GM23248 (cell line): ENCODE measurements around the gene PNISR. TPM values are rescaled to one million over a fixed set of nuclear protein-coding genes. Genes with fewer than 3 reads are reported as not detected.

ENCODE experiments used
- DNase-seq: peaks from one replicate; pipeline ENCODE4 v3.0.0-alpha.2; 2015
- H2AFZ ChIP-seq: fragments of 200-600 bp; sonication (generic); 2 replicates; pipeline ENCODE4 v1.6.1; 2016; ENCODE audit warnings: antibody characterized with exemption
- H3F3A ChIP-seq: fragments of 200-600 bp; sonication (generic); 2 replicates; pipeline ENCODE4 v1.6.1; 2016; ENCODE audit warnings: mild to moderate bottlenecking, antibody characterized with exemption, mixed run types; ENCODE audit not compliant: insufficient read depth
- H3K27ac ChIP-seq: fragments of 200-600 bp; sonication (generic); 2 replicates; pipeline ENCODE4 v1.5.1; 2016; ENCODE audit warnings: mild to moderate bottlenecking
- H3K27me3 ChIP-seq: fragments of 200-600 bp; sonication (generic); replicated peaks from 2 replicates; pipeline ENCODE4 v1.6.1; 2016; ENCODE audit warnings: mild to moderate bottlenecking; ENCODE audit not compliant: insufficient read depth
- H3K36me3 ChIP-seq: fragments of 200-600 bp; sonication (generic); 2 replicates; pipeline ENCODE4 v1.6.1; 2016; ENCODE audit warnings: low read depth, mild to moderate bottlenecking
- H3K4me1 ChIP-seq: fragments of 200-600 bp; sonication (generic); 2 replicates; pipeline ENCODE4 v1.6.1; 2016; ENCODE audit warnings: mild to moderate bottlenecking; ENCODE audit not compliant: insufficient read depth
- H3K4me2 ChIP-seq: fragments of 200-600 bp; sonication (generic); one replicate; pipeline ENCODE4 v1.6.1; 2016; ENCODE audit warnings: mild to moderate bottlenecking; ENCODE audit not compliant: unreplicated experiment
- H3K4me3 ChIP-seq: fragments of 200-600 bp; sonication (generic); 2 replicates; pipeline ENCODE4 v1.5.1; 2016; ENCODE audit warnings: mild to moderate bottlenecking
- H3K79me2 ChIP-seq: fragments of 200-600 bp; sonication (generic); 2 replicates; pipeline ENCODE4 v1.6.1; 2016; ENCODE audit warnings: mild to moderate bottlenecking; ENCODE audit not compliant: insufficient read depth
- H3K9ac ChIP-seq: fragments of 200-600 bp; sonication (generic); 2 replicates; pipeline ENCODE4 v1.6.1; 2016; ENCODE audit warnings: mild to moderate bottlenecking
- H3K9me2 ChIP-seq: fragments of 200-600 bp; sonication (generic); 2 replicates; pipeline ENCODE4 v1.6.1; 2016; ENCODE audit warnings: mixed run types, mild to moderate bottlenecking, moderate library complexity; ENCODE audit not compliant: insufficient read depth
- H3K9me3 ChIP-seq: fragments of 200-600 bp; sonication (generic); one replicate; pipeline ENCODE4 v1.6.1; 2017; ENCODE audit warnings: low read depth
- H4K20me1 ChIP-seq: fragments of 200-600 bp; sonication (generic); 2 replicates; pipeline ENCODE4 v1.6.0; 2016; ENCODE audit not compliant: insufficient read depth
- EZH2 ChIP-seq: fragments of 200-600 bp; sonication (generic); IDR thresholded peaks from 2 replicates; pipeline ENCODE4 v1.6.1; 2018; ENCODE audit warnings: antibody characterized with exemption, mild to moderate bottlenecking; ENCODE audit not compliant: insufficient read depth, poor library complexity, severe bottlenecking
- EZH2phosphoT487 ChIP-seq: fragments of 200-600 bp; sonication (generic); IDR thresholded peaks from 2 replicates; pipeline ENCODE4 v1.6.1; 2018; ENCODE audit warnings: antibody characterized with exemption, moderate library complexity, mild to moderate bottlenecking, low read depth; ENCODE audit not compliant: insufficient read depth
- WGBS, 2 experiments: methylation state at CpG; one replicate each; pipeline ENCODE4 v1.1.6; 2015 to 2017; ENCODE audit warnings: low lambda C conversion rate in 2 of 2, low coverage in 1 of 2; ENCODE audit errors: missing lambda C conversion rate in 2 of 2; 5-methylcytosine and 5-hydroxymethylcytosine counted together
- in situ Hi-C: fragments of 300-500 bp; cut with MboI; formaldehyde crosslinking; loops from 2 replicates; pipeline ENCODE4 v1.15.0; 2020
- polyA plus RNA-seq: library from polyadenylated mRNA; unstranded; fragments of >200 nt; fragmentation: Nextera tagmentation; extraction: Ambion mirVana; gene quantifications from 2 replicates; pipeline ENCODE4 v1.2.1, GENCODE V29; 2016
- total RNA-seq: library from RNA; depleted of rRNA; stranded (reverse); fragments of >200 nt; shearing (Covaris generic); gene quantifications from 2 replicates; pipeline ENCODE4 v1.2.3, GENCODE V29; 2014

The PNISR gene
- total and polyA plus RNA-seq, 2 experiments from 2014 or later, result 46.6 to 55.8 TPM

DNA sequence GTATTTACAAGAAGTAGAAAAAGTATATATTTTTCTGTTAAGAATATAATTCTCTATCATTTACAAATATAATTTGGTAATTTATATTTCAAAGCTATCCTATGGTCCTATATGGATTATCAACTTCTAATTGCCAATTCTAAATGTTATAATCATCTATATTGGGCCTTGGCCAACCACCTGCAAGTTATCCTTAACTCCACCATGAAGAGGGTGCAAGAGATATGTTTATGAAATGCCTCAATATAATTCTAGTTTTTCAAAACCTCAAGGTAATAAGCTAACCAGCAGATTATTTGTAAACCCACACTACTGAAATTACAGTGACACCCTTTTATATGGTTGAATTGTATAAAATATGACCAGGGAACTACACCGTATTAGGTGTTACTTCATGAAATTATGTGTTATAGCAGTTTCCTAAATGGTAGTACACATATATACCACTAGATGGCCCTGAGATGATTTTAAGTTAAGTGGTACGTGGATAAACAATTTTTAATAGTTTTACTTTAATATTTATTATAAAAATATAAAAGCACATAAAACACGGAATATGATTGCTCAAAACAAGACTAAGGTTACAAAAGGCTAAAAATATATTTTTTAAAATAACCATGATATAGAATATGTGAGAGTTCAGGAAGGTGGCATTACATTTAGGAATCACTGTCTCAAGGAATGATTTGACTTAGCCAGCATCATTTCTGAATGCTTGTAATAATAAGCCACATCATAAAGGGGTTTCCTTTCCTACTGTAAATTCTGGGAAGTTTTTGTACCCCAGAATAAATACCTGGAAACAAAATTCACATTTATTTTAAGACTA, 9.8 kb upstream of the PNISR start:
- 2 to 5% methylated on average over 3 of the region's 3 CpGs for WGBS, 2 experiments
- peak; percentile 56 for DNase-seq
- Histone ChIP-seq H3K4me2 (no peak overlapping the region), H3K9ac (no peak overlapping the region), H3K36me3 (peaks cover 10% of the 10 kb centered on the region; the same call in 1 of the 2 replicates), H3K27me3 (no peaks in the 10 kb centered on the region), H3K9me2 (no peaks in the 10 kb centered on the region), H3K27ac (no peak overlapping the region), H3K79me2 (peaks cover 6% of the 10 kb centered on the region), H2AFZ (no peak overlapping the region), H3K4me1 (no peaks in the 10 kb centered on the region), H3F3A (peaks cover 9% of the 10 kb centered on the region; the same call in 1 of the 2 replicates), H3K9me3 (no peaks in the 10 kb centered on the region), H4K20me1 (no peaks in the 10 kb centered on the region), H3K4me3 (no peak overlapping the region)
- TF ChIP-seq EZH2phosphoT487, result no peak
- TF ChIP-seq EZH2, result no peak
- in situ Hi-C loops, result no loop called here

DNA sequence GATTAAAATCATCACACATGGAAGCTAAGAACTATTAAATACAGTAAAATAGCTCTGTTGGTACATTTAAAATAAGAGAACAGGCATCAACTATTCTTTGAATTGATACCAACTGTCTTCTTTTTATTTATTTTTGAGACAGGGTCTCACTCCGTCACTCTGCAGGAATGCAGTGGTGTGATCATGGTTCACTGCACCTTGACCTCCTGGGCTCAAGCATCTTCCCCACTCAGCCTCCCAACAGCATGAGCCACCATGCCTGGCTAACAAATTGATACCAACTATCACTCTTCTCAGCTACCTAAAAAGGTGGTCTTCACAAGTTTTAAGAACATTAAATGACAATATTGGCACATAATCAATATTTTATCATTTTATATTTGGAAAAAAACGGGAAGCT, 7.8 kb upstream of the PNISR start:
- Histone ChIP-seq H3K4me2 (no peak overlapping the region), H3K4me1 (peaks cover under 1% of the 10 kb centered on the region; the same call in 1 of the 2 replicates), H3K27me3 (no peaks in the 10 kb centered on the region), H3K9ac (no peak overlapping the region), H3K9me2 (no peaks in the 10 kb centered on the region), H3K9me3 (no peaks in the 10 kb centered on the region), H3F3A (peaks cover 9% of the 10 kb centered on the region; the same call in 1 of the 2 replicates), H3K79me2 (peaks cover 20% of the 10 kb centered on the region), H4K20me1 (no peaks in the 10 kb centered on the region), H3K4me3 (no peak overlapping the region), H3K36me3 (peaks cover 10% of the 10 kb centered on the region; the same call in 1 of the 2 replicates), H3K27ac (no peak overlapping the region), H2AFZ (no peak overlapping the region)
- TF ChIP-seq EZH2phosphoT487, result no peak
- no peak for TF ChIP-seq EZH2
- 75 to 82% methylated on average over 2 of the region's 2 CpGs for WGBS, 2 experiments
- DNase-seq, result no peak
- in situ Hi-C loops, result no loop called here

DNA sequence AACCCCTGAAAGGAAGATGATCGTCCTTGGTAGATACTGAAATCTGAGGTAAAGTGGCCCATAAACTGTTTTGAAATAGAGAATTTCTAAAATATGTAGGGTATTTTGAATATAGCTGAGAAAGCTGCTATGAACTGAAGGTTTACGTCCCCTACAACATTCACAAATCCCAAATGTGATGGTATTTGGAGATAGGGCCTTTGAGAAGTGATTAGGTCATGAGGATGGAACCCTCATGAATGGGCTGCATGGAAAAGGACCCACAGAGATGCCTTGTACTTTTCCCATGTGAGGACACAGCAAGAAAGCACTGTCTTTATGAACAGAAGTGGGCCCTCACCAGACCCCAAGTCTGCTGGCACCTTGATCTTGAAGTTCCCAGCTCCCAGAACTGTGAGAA, 6.8 kb upstream of the PNISR start:
- no peak overlapping the region for H3K27ac ChIP-seq
- 100% methylated on average over 2 of the region's 2 CpGs for WGBS, 2 experiments
- H2AFZ ChIP-seq, result no peak overlapping the region
- H3K9me3 ChIP-seq, result no peaks in the 10 kb centered on the region
- in situ Hi-C loops, result no loop called here
- TF ChIP-seq EZH2 (no peak), EZH2phosphoT487 (no peak)
- no peak for DNase-seq
- H3K4me1 ChIP-seq, result peaks cover 11% of the 10 kb centered on the region
- H3K9ac ChIP-seq, result no peak overlapping the region
- no peaks in the 10 kb centered on the region for H3K27me3 ChIP-seq
- H4K20me1 ChIP-seq, result no peaks in the 10 kb centered on the region
- H3K4me2 ChIP-seq, result no peak overlapping the region
- H3K79me2 ChIP-seq, result peaks cover 29% of the 10 kb centered on the region
- H3K4me3 ChIP-seq, result no peak overlapping the region
- H3K9me2 ChIP-seq, result no peaks in the 10 kb centered on the region
- peaks cover 13% of the 10 kb centered on the region; the same call in 1 of the 2 replicates for H3F3A ChIP-seq
- H3K36me3 ChIP-seq, result peaks cover 10% of the 10 kb centered on the region; the same call in 1 of the 2 replicates

DNA sequence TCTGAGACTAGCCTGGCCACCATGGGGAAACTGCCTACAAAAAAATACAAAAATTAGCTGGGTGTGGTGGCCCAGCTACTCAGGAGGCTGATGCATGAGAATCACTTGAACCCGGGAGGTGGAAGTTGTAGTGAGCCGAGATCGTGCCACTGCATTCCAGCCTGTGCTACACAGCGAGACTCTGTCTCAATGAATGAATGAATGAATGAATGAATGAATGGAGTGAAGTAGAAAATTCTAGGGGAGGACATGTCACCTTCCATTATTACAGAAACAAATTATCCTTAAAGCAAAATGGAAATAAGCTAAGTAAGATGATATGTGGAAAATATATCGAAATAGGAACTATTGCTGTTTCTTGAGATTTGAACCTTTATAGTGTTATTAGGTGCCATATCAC, 2.9 kb upstream of the PNISR start:
- H3K4me3 ChIP-seq, result no peak overlapping the region
- TF ChIP-seq EZH2 (no peak), EZH2phosphoT487 (no peak)
- H3K9ac ChIP-seq, result no peak overlapping the region
- H4K20me1 ChIP-seq, result no peaks in the 10 kb centered on the region; the same call in 1 of the 2 replicates
- peaks cover 10% of the 10 kb centered on the region; the same call in 1 of the 2 replicates for H3K36me3 ChIP-seq
- no peak overlapping the region for H3K27ac ChIP-seq
- in situ Hi-C loops, result no loop called here
- peak overlapping the region; percentile 98 for H3K4me2 ChIP-seq
- no peak for DNase-seq
- H2AFZ ChIP-seq, result no peak overlapping the region
- no peaks in the 10 kb centered on the region for H3K9me3 ChIP-seq
- 97 to 100% methylated on average over 5 of the region's 5 CpGs for WGBS, 2 experiments
- peaks cover 20% of the 10 kb centered on the region for H3F3A ChIP-seq
- peaks cover 55% of the 10 kb centered on the region for H3K79me2 ChIP-seq
- no peaks in the 10 kb centered on the region for H3K27me3 ChIP-seq
- H3K9me2 ChIP-seq, result no peaks in the 10 kb centered on the region
- H3K4me1 ChIP-seq, result peaks cover 28% of the 10 kb centered on the region
